Activated naive CD8-positive, alpha-beta T cell treated with anti-CD3 and anti-CD28 coated beads for 36 hours (primary cell): ENCODE results near the gene MARCKS. TPM values are rescaled to one million over a fixed set of nuclear protein-coding genes. Genes with fewer than 3 reads are reported as not detected.

Source experiments
- DNase-seq: peaks from one replicate; pipeline ENCODE4 v3.0.0; 2021
- H3K27ac Mint-ChIP-seq: one replicate; pipeline ENCODE4 v1.8.0; 2022; ENCODE audit warnings: mild to moderate bottlenecking, moderate library complexity, mixed read lengths
- H3K27me3 Mint-ChIP-seq: one replicate; pipeline ENCODE4 v1.8.0; 2022; ENCODE audit warnings: mild to moderate bottlenecking, mixed read lengths
- H3K36me3 Mint-ChIP-seq: one replicate; pipeline ENCODE4 v1.8.0; 2021; ENCODE audit warnings: mild to moderate bottlenecking, mixed read lengths
- H3K4me1 Mint-ChIP-seq: one replicate; pipeline ENCODE4 v1.8.0; 2021; ENCODE audit warnings: mixed read lengths
- H3K4me3 Mint-ChIP-seq: one replicate; pipeline ENCODE4 v1.8.0; 2022; ENCODE audit warnings: mild to moderate bottlenecking, moderate library complexity, mixed read lengths
- H3K9me3 Mint-ChIP-seq: one replicate; pipeline ENCODE4 v1.8.0; 2022; ENCODE audit warnings: mixed read lengths
- total RNA-seq, 2 experiments: library from RNA; stranded (reverse); gene quantifications; one replicate each; pipeline ENCODE4 v1.2.3, GENCODE V29; 2021

Gene MARCKS, protein sequence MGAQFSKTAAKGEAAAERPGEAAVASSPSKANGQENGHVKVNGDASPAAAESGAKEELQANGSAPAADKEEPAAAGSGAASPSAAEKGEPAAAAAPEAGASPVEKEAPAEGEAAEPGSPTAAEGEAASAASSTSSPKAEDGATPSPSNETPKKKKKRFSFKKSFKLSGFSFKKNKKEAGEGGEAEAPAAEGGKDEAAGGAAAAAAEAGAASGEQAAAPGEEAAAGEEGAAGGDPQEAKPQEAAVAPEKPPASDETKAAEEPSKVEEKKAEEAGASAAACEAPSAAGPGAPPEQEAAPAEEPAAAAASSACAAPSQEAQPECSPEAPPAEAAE
- under 1 TPM; 0.62 to 0.70 TPM for total RNA-seq

DNA sequence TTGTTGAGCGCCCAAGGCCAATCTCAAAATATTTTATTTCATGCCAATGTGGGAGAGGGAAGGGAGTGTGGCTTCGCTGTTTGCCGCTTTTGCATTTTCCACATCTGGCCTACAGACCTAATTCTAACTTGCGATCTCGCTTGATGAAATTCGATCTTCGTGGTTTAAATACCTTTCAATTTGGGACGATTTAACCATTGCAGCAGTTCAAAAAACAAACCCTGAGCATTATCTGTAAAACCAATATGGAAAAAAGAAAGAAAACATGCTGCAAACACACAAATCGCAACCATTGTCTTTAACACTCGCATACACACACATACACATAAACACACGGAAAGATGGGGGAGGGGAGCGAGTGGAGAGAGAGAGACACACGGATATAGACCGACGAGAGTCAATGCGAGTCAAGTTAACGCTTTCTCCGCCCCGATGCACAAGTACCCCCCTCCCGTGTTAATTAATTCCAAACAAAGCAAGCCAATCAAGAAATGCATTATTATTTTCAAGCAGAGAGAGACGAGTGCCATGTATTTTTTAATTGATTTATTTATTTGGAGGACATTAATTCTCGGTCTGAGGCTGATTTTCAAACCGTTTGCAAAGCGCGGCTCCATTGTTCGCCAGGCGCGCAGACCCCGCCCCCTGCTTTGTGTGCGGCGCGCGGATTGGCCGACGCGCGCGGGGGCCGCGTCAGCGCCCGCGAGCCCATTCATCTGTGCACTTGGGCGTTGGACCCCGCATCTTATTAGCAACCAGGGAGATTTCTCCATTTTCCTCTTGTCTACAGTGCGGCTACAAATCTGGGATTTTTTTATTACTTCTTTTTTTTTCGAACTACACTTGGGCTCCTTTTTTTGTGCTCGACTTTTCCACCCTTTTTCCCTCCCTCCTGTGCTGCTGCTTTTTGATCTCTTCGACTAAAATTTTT lies at the start of gene MARCKS:
Gene MARCKS (plus strand): TSS at position 721 of the 931 bp plus-strand sequence. CDS start 401 bp downstream, outside the sequence.
- peak; percentile 63 for DNase-seq
- Mint-ChIP-seq H3K27ac (peak within 1 kb of the TSS; percentile 11), H3K27me3 (peaks cover 41% of the 10 kb centered on the region), H3K4me3 (no peak within 1 kb of the TSS), H3K9me3 (no peaks in the 10 kb centered on the region), H3K36me3 (no peaks in the 10 kb centered on the region), H3K4me1 (peaks cover 10% of the 10 kb centered on the region)

DNA sequence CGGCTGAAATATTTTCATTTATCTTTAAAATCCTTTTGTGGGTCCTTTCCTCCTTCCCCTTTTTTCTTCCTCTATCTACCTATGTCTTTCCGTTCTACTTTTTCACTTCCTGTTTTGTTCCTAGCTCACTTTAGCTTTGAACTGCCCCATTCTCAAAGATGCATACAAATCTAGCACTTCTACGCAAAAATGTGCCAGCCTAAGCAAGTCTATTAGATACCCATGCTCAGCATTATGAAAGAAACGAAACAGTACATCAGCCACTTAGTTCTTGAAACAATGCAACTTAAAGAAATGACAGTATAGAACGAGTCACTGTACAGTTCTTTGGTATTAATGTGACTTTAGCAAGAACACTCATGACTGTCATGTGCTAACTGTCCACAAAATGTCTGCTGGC lies 47.3 kb upstream of the MARCKS start:
- peaks cover 16% of the 10 kb centered on the region for H3K4me1 Mint-ChIP-seq
- no peak for DNase-seq
- H3K9me3 Mint-ChIP-seq = no peaks in the 10 kb centered on the region
- peaks cover 4% of the 10 kb centered on the region for H3K27me3 Mint-ChIP-seq
- H3K27ac Mint-ChIP-seq = no peak overlapping the region
- no peaks in the 10 kb centered on the region for H3K36me3 Mint-ChIP-seq
- H3K4me3 Mint-ChIP-seq = no peak overlapping the region

DNA sequence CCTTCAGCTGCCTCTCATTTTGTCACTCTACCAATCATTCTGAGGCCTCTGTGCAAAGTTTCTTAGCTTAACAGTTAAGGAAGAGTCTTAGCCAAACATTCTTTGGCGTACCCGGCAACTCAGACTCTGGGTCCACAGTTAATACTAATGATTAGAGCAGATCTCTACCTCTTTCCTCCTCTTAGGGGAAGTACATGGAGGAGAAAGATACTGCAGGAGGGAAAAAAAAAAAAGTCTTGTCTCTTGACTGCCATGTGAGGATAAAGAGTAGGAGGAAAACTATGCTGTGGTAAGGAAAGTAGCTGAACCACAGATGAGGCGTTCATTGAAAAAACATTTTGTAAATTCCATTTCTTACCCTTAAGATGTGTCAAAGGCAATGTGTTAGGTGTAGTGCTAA lies 44.0 kb upstream of the MARCKS start:
- no peaks in the 10 kb centered on the region for H3K36me3 Mint-ChIP-seq
- H3K4me3 Mint-ChIP-seq = no peak overlapping the region
- no peaks in the 10 kb centered on the region for H3K9me3 Mint-ChIP-seq

DNA sequence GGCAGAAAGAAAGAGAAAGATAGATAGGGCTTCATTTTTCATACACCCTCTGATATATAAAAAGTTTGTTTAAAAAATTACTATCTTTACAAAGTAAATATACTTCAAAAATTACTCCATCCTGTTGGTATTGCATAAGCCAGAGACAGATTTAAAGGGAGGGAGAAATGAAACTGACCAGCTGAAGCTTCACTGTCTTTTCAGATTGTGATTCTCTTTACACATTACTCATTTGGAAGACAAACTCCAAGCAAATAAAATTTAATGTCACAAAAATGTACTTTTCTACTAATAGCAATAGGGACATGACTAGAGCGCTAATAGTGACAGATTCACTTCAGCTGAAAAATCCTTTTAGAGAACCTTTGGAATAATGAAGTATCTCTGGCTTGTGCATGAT lies 38.6 kb upstream of the MARCKS start:
- H3K4me3 Mint-ChIP-seq = no peak overlapping the region
- no peaks in the 10 kb centered on the region for H3K36me3 Mint-ChIP-seq
- no peak for DNase-seq

More for the DNA sequence above, 44.0 kb upstream of the MARCKS start:
- H3K27me3 Mint-ChIP-seq = peaks cover 11% of the 10 kb centered on the region
- H3K4me1 Mint-ChIP-seq = peaks cover 10% of the 10 kb centered on the region
- DNase-seq = no peak
- no peak overlapping the region for H3K27ac Mint-ChIP-seq

DNA sequence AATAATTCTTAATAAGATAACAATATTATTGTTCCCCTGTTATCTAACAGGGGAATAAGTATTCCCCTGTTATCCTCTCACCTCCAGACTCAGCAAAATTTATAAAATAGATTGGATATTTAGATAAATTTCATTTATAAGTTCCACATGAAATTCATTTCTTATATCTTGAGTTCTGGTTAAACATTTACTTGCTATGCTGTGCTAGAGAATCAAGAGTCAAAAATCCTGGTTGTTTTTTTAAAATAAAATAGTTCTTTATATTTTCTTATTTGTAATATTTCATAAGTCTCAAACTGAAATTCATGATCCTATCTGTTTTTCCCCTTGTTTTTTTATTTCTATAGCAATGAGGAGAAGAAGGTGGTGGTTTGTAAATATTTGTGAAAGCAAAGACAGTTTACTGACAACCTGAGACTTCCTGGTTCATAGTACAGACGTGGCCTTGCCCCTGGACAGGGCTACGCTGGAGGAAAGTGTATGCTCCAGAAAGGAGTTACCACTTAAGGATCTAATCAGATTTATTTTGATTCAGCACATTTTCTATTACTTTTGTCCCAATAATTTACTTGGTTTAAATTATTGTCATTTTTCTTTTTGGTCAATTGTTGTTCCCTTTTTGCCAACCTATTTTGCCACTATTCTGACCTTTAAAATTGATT lies 37.8 kb upstream of the MARCKS start:
- Mint-ChIP-seq H3K36me3 (no peaks in the 10 kb centered on the region), H3K27ac (no peak overlapping the region), H3K4me3 (no peak overlapping the region), H3K27me3 (peaks cover 21% of the 10 kb centered on the region), H3K4me1 (no peaks in the 10 kb centered on the region), H3K9me3 (no peaks in the 10 kb centered on the region)
- DNase-seq = no peak

More for the DNA sequence above, 38.6 kb upstream of the MARCKS start:
- H3K4me1 Mint-ChIP-seq = no peaks in the 10 kb centered on the region
- H3K9me3 Mint-ChIP-seq = no peaks in the 10 kb centered on the region
- H3K27ac Mint-ChIP-seq = no peak overlapping the region
- H3K27me3 Mint-ChIP-seq = peaks cover 24% of the 10 kb centered on the region

DNA sequence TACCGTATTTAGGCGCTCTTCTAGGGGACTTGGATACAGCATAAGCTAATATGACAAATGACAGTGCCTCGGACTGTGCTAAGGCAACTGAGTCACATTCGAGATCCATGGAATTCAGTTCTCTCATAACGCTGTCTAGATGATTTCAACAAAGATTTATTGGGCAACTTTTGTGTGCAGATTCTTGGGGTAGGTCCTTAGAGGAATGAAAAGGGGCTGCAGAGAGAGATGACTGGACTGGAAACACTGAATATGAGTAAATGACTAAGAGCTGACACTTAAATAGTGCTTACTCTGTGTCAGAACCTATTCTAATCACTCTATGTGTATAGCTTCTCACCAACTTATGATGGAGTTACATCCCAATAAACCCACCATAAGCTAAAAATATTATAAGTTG lies 36.4 kb upstream of the MARCKS start:
- Mint-ChIP-seq H3K4me3 (no peak overlapping the region), H3K4me1 (no peaks in the 10 kb centered on the region), H3K9me3 (no peaks in the 10 kb centered on the region), H3K36me3 (no peaks in the 10 kb centered on the region), H3K27me3 (peaks cover 22% of the 10 kb centered on the region), H3K27ac (no peak overlapping the region)
- DNase-seq = no peak

DNA sequence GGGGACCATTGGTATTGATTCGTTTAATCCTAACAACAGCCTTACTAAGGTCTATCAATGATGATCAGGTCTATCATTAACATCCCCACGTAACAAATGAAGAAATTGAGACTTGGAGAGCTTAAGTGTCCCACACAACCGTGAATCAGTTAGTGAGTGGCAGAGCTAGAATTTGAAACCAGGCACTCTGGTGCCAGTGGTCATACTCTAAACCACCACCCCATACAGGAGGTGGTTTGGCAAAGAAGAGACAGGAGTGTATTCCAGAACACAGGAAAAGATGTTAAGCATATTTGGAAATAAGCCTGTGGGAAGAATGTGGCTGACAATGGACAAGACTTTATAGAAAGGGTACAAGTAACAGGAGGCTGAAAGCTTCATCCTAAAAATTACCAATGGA lies 35.7 kb upstream of the MARCKS start:
- no peaks in the 10 kb centered on the region for H3K36me3 Mint-ChIP-seq
- peaks cover 21% of the 10 kb centered on the region for H3K27me3 Mint-ChIP-seq
- H3K4me1 Mint-ChIP-seq = no peaks in the 10 kb centered on the region
- H3K4me3 Mint-ChIP-seq = no peak overlapping the region
- H3K9me3 Mint-ChIP-seq = no peaks in the 10 kb centered on the region
- DNase-seq = no peak
- no peak overlapping the region for H3K27ac Mint-ChIP-seq

DNA sequence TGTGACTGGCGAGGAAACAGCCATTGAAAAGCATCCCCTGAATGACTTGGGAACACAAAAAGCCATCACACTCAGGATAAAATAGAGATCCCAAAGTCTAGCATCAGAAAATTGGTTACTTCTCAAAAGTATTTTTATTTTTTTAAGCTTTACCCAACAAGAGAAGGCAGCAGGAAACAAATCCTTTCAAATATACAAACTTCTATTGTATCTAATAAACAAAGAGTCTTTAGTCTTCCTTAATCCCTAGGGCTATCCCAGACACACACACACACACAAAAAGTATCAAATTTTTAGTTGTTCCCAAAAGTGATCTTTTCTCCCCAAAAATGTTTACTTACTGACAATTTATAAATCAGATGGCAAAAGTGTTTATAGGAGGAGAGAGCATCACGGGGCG lies 33.2 kb upstream of the MARCKS start:
- H3K36me3 Mint-ChIP-seq = no peaks in the 10 kb centered on the region
- H3K4me1 Mint-ChIP-seq = no peaks in the 10 kb centered on the region
- peaks cover 26% of the 10 kb centered on the region for H3K27me3 Mint-ChIP-seq
- DNase-seq = no peak
- H3K4me3 Mint-ChIP-seq = no peak overlapping the region
- no peak overlapping the region for H3K27ac Mint-ChIP-seq
- H3K9me3 Mint-ChIP-seq = no peaks in the 10 kb centered on the region

DNA sequence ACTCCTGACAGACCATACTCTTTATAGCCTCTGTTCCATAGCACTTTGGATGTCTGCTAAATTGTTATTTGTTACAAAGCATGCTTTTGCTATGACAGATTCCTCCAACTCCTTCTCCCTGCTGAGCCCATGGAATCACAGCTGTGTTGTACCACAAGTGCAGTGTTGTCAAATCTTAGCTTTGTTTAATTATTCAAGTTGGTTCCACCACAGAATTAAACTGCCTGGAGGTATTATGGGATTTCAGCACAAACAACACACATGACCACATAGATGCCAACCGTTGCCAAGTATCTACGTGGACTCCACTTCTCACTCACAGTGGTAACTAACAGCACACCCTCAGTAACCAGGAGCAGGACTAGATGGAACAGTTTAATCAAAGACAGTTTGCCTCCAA lies 32.7 kb upstream of the MARCKS start:
- no peaks in the 10 kb centered on the region for H3K4me1 Mint-ChIP-seq
- peaks cover 26% of the 10 kb centered on the region for H3K27me3 Mint-ChIP-seq
- H3K9me3 Mint-ChIP-seq = no peaks in the 10 kb centered on the region
- no peak for DNase-seq
- H3K36me3 Mint-ChIP-seq = no peaks in the 10 kb centered on the region
- H3K4me3 Mint-ChIP-seq = no peak overlapping the region
- H3K27ac Mint-ChIP-seq = no peak overlapping the region

DNA sequence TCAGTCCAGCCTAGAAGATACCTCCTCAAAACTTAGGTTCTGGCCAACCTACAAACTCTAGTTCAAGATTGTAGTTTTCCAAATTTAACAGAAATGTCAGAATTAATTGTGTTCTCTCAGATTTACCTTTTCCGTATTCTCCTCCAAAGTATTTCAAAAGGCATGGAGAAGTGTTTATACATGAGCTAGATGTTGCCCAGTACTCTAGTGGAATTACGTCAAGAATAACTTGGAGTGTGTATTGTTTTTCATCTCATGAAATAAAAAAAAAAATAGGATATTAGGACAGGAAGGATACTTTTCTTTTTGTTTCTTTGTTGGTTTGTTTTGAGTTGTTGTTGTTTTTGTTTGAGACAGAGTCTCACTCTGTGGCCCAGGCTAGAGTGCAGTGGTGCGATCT lies 32.3 kb upstream of the MARCKS start:
- Mint-ChIP-seq H3K4me3 (no peak overlapping the region), H3K4me1 (no peaks in the 10 kb centered on the region), H3K36me3 (no peaks in the 10 kb centered on the region), H3K9me3 (no peaks in the 10 kb centered on the region), H3K27me3 (peaks cover 26% of the 10 kb centered on the region), H3K27ac (no peak overlapping the region)
- no peak for DNase-seq

DNA sequence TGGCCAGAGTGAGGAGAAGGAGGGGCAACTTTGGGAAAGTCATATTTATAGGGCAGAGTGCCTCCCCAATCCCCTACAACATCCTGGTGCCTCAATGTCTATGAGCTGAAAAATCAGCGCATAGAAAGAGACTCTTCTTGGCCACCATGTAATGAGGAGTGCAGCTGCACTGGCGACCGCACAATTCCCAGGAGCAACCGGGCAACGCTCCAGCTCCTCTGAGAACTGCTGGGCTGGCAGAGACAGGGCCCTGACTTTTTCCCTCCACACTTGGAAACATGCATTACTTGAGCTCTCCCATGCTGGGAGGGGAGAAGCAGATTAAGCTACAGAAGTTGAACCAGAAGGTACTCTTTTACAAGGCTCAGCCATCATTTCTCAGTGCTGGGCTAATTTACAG lies 31.4 kb upstream of the MARCKS start:
- Mint-ChIP-seq H3K9me3 (no peaks in the 10 kb centered on the region), H3K36me3 (no peaks in the 10 kb centered on the region), H3K4me1 (no peaks in the 10 kb centered on the region), H3K4me3 (no peak overlapping the region), H3K27ac (no peak overlapping the region), H3K27me3 (peaks cover 25% of the 10 kb centered on the region)
- DNase-seq = no peak

DNA sequence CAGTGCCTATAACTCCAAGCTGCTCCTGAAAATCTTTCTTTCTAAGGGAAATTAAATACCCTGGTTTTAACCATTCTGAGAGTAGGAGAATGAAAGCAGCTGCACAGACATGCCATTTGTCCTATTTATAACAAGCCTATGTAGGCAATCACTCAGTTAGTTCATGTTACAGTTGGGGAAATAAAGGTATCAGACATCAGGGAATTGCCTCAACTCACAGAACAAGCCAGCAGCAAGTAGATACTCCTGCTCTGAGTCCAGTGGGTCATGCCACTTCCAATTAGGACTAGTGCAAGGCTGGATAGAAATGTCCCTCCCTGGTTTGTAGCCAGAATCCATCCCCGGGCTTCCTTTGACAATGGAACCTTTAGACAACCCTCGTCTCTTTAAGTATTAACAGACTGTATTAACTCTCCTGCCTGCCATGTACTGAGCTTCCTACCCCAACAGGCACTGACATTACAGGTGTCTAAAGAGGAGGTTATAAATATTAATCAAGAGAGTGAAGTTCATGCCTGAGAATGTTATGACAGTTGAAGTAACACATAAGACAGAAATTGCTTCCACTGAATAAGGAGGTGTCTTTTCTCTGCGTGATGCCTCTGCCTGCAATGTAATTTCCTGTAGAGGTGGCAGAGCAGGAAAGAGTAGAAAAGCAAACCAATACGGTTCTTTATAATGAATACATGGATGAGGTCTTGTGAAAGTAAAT lies 28.0 kb upstream of the MARCKS start:
- peaks cover 17% of the 10 kb centered on the region for H3K27me3 Mint-ChIP-seq
- H3K4me1 Mint-ChIP-seq = no peaks in the 10 kb centered on the region
- H3K4me3 Mint-ChIP-seq = no peak overlapping the region
- no peak for DNase-seq
- peaks cover 2% of the 10 kb centered on the region for H3K9me3 Mint-ChIP-seq
- H3K36me3 Mint-ChIP-seq = no peaks in the 10 kb centered on the region
- H3K27ac Mint-ChIP-seq = no peak overlapping the region

DNA sequence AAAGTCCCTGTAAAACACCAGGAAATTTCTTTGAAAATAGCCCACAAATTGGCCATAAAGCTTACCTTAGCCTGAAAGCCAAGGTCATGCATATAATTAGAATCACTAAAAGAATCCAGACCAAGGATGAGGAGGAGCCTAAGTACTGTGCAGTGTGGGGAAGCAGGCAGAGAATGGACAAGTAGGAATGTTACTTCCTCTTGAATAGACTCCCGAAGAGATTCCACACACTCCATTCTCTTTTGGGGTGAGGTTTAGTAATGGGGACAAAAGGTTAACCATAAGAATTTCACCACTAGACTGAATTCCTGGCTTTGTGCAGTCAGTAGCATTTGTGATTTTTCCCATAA lies 27.5 kb upstream of the MARCKS start:
- Mint-ChIP-seq H3K9me3 (peaks cover 2% of the 10 kb centered on the region), H3K36me3 (no peaks in the 10 kb centered on the region), H3K27me3 (peaks cover 17% of the 10 kb centered on the region), H3K4me3 (no peak overlapping the region), H3K27ac (no peak overlapping the region), H3K4me1 (no peaks in the 10 kb centered on the region)
- no peak for DNase-seq

DNA sequence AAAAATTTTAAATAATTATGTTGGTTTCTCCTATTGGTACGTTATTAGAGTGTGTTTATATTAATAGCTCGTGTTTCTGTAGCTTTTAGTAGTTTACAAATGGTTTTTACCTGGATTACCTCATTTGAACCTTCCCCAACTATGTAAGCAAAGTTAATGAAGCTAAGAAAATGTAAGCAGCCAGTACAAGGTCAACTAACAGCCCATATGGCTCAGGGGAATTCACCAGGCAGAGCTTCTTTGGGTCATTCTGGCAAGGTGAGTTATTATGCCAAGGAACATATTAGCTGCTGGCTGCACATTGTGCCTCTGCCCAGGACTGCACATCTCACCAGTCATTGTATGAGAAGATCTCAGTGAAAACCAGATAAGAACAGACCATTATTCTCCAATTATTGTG lies 27.0 kb upstream of the MARCKS start:
- H3K36me3 Mint-ChIP-seq = no peaks in the 10 kb centered on the region
- peaks cover 17% of the 10 kb centered on the region for H3K27me3 Mint-ChIP-seq
- peaks cover 2% of the 10 kb centered on the region for H3K9me3 Mint-ChIP-seq
- H3K4me1 Mint-ChIP-seq = no peaks in the 10 kb centered on the region
- H3K4me3 Mint-ChIP-seq = no peak overlapping the region
- H3K27ac Mint-ChIP-seq = no peak overlapping the region
- DNase-seq = no peak

DNA sequence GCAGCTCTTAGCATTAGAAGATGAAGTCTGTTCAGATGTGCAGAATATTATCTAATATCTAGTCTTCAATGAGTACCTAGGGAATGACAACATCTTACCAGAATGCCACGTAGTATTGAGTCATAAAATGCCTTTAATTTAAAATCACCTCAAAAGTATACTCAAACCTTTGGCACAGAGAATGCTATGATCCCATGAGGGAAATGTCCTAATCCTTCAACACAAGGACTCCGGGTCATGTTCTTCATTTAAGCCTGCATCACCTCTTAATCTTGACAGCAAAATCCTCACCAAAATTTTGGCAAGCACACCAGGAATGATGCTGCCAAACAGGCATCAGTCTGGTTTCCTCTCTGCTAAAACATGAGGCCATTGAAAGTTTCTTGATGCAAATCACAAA lies 23.6 kb upstream of the MARCKS start:
- Mint-ChIP-seq H3K27me3 (peaks cover 9% of the 10 kb centered on the region), H3K4me3 (no peak overlapping the region), H3K36me3 (no peaks in the 10 kb centered on the region), H3K9me3 (peaks cover 2% of the 10 kb centered on the region), H3K4me1 (no peaks in the 10 kb centered on the region), H3K27ac (no peak overlapping the region)
- no peak for DNase-seq
